Effector memory CD4-positive, alpha-beta T cell (primary cell): ENCODE measurements around the gene FRMD1.

ENCODE experiments used
- DNase-seq, 3 donors: peaks; one replicate each; pipeline ENCODE4 v3.0.0-alpha.2; 2020
- H3K27ac ChIP-seq: 2 replicates; pipeline ENCODE4 v1.7.0; 2013; ENCODE audit warnings: mild to moderate bottlenecking, low read length, moderate library complexity; ENCODE audit not compliant: insufficient read depth, poor library complexity, severe bottlenecking
- H3K27me3 ChIP-seq: replicated peaks from 2 replicates; pipeline ENCODE4 v1.7.0; 2013; ENCODE audit warnings: mild to moderate bottlenecking, low read length; ENCODE audit not compliant: insufficient read depth, control insufficient read depth, poor library complexity, severe bottlenecking
- H3K36me3 ChIP-seq: 2 replicates; pipeline ENCODE4 v1.7.0; 2013; ENCODE audit warnings: mild to moderate bottlenecking, low read length, moderate library complexity; ENCODE audit not compliant: control insufficient read depth, insufficient read depth
- H3K4me1 ChIP-seq: 2 replicates; pipeline ENCODE4 v1.7.0; 2013; ENCODE audit warnings: low read length, mild to moderate bottlenecking; ENCODE audit not compliant: control insufficient read depth, insufficient read depth, poor library complexity, severe bottlenecking
- H3K4me3 ChIP-seq: 2 replicates; pipeline ENCODE4 v1.7.0; 2013; ENCODE audit warnings: low read length, low read depth, mild to moderate bottlenecking; ENCODE audit not compliant: insufficient read depth, poor library complexity, severe bottlenecking
- H3K9me3 ChIP-seq: 2 replicates; pipeline ENCODE4 v1.7.0; 2013; ENCODE audit warnings: mild to moderate bottlenecking, low read length, moderate library complexity; ENCODE audit not compliant: control insufficient read depth

FRMD1 gene

GRCh38 chr6:168113226-168113625 is 34.2 kb upstream of the FRMD1 start:
- Histone ChIP-seq H3K4me1 (no peaks in the 10 kb centered on the region), H3K9me3 (no peaks in the 10 kb centered on the region), H3K27ac (no peak overlapping the region), H3K27me3 (no peaks in the 10 kb centered on the region), H3K36me3 (no peaks in the 10 kb centered on the region), H3K4me3 (no peak overlapping the region)
- no peak for DNase-seq

GRCh38 chr6:168111911-168112310 is 32.9 kb upstream of the FRMD1 start:
- Histone ChIP-seq H3K36me3 (no peaks in the 10 kb centered on the region), H3K9me3 (no peaks in the 10 kb centered on the region), H3K27me3 (no peaks in the 10 kb centered on the region), H3K4me3 (no peak overlapping the region), H3K27ac (no peak overlapping the region), H3K4me1 (no peaks in the 10 kb centered on the region)
- DNase-seq = no peak

DNA sequence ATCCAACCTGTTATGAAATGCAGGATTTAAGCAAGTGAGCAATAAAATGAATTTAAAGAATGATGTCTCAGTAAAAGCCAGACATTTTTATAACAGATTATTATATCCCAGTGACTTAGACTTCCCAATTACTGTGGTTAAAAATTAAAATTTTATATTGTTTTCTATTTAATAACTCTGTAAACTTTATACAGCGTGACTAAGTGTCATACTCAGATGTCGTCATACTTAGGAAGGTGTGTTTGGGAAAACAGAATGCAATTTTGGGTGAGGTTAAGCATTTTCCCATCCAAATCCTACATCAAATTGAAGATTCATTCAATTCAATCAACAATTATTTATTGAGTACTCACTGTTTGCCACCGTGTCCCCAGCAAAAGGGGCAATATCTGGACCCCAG is 31.4 kb upstream of the FRMD1 start:
- H3K27ac ChIP-seq = no peak overlapping the region
- DNase-seq = no peak
- no peaks in the 10 kb centered on the region for H3K36me3 ChIP-seq
- no peak overlapping the region for H3K4me3 ChIP-seq
- H3K27me3 ChIP-seq = no peaks in the 10 kb centered on the region
- no peaks in the 10 kb centered on the region for H3K4me1 ChIP-seq
- H3K9me3 ChIP-seq = no peaks in the 10 kb centered on the region

GRCh38 chr6:168109171-168109570 is 30.2 kb upstream of the FRMD1 start:
- no peak for DNase-seq
- no peaks in the 10 kb centered on the region for H3K36me3 ChIP-seq

GRCh38 chr6:168107191-168107983 is 28.4 kb upstream of the FRMD1 start:
- Histone ChIP-seq H3K36me3 (no peaks in the 10 kb centered on the region), H3K9me3 (no peaks in the 10 kb centered on the region), H3K27ac (no peak overlapping the region), H3K4me1 (no peaks in the 10 kb centered on the region), H3K27me3 (no peaks in the 10 kb centered on the region), H3K4me3 (no peak overlapping the region)
- DNase-seq = no peak

More at GRCh38 chr6:168109171-168109570, 30.2 kb upstream of the FRMD1 start:
- no peak overlapping the region for H3K4me3 ChIP-seq
- H3K27ac ChIP-seq = no peak overlapping the region
- no peaks in the 10 kb centered on the region for H3K27me3 ChIP-seq
- H3K4me1 ChIP-seq = no peaks in the 10 kb centered on the region
- H3K9me3 ChIP-seq = no peaks in the 10 kb centered on the region

DNA sequence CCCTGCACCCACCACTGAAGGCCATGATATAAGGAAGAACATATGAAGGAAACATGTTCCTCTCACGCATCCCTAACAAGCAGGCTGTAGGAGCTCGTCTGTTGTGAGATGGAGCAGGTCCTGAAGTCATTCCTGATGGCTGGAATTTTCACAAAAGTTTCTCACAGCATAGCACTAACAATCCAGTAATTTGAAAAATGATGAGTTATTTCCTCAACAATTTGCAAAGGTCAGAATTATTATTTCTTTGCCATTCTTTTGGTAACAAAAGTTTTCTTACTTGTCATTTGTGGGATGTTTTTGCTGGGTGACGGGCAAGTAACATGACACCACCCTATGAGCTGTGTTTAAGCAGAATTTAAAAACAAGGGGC is 27.6 kb upstream of the FRMD1 start:
- Histone ChIP-seq H3K4me1 (no peaks in the 10 kb centered on the region), H3K9me3 (no peaks in the 10 kb centered on the region), H3K27ac (no peak overlapping the region), H3K27me3 (no peaks in the 10 kb centered on the region), H3K4me3 (no peak overlapping the region), H3K36me3 (no peaks in the 10 kb centered on the region)
- no peak for DNase-seq

GRCh38 chr6:168105813-168106632 is 27.0 kb upstream of the FRMD1 start:
- H3K27ac ChIP-seq = no peak overlapping the region

GRCh38 chr6:168104636-168105035 is 25.6 kb upstream of the FRMD1 start:
- no peak overlapping the region for H3K27ac ChIP-seq

More at GRCh38 chr6:168105813-168106632, 27.0 kb upstream of the FRMD1 start:
- Histone ChIP-seq H3K4me1 (no peaks in the 10 kb centered on the region), H3K27me3 (no peaks in the 10 kb centered on the region), H3K4me3 (no peak overlapping the region), H3K9me3 (no peaks in the 10 kb centered on the region), H3K36me3 (no peaks in the 10 kb centered on the region)
- no peak for DNase-seq

DNA sequence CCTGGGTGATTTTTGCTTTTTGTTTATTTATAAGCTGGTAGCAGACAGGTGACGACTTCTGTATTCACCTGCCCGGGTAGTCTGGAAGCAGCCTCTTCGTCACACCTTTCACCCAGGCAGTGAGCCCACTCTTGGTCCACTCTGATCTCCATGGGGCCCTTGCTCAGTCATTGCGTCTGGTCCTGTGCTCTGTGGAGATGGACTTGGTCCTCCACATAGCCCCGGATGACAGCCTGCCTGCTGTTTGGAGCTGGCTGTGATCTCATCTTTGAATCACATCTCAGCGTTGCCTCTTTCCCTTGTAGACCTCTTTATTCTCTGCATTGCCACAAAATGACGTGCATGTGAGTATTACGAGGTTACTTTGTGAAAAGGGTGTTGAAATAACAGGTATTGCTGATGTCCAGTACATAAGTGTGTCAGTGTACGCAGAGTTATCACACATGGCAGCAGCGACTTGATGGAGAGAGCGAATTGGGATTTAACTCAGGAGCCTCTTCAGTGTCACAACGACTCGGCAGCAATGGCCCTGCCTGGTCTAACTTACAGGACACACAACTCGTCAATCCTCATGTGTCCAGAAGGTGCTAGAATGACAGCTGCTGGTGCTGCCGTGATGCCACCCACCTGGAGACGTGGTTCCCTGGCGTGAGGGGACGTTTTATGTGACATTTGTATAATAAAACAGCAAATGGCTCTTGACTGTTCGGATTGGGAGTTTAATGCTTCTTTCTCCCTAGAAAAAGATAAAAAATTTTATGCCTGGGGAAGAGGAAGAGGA is 24.2 kb upstream of the FRMD1 start:
- no peak overlapping the region for H3K4me3 ChIP-seq
- no peak for DNase-seq
- H3K27ac ChIP-seq = no peak overlapping the region
- no peaks in the 10 kb centered on the region for H3K36me3 ChIP-seq
- H3K27me3 ChIP-seq = peaks cover 4% of the 10 kb centered on the region
- H3K9me3 ChIP-seq = no peaks in the 10 kb centered on the region
- no peaks in the 10 kb centered on the region for H3K4me1 ChIP-seq

More at GRCh38 chr6:168104636-168105035, 25.6 kb upstream of the FRMD1 start:
- H3K9me3 ChIP-seq = no peaks in the 10 kb centered on the region
- DNase-seq = no peak
- H3K36me3 ChIP-seq = no peaks in the 10 kb centered on the region
- no peaks in the 10 kb centered on the region for H3K4me1 ChIP-seq
- H3K27me3 ChIP-seq = peaks cover 4% of the 10 kb centered on the region
- H3K4me3 ChIP-seq = no peak overlapping the region
